ENCODE data around the gene ADAMTSL2.

ADAMTSL2 gene

GRCh38 chr9:133576875-133577736, 42.6 kb downstream of the ADAMTSL2 start:
- DNase-seq, result peak; percentile 17 to 71 (median 55)

DNA sequence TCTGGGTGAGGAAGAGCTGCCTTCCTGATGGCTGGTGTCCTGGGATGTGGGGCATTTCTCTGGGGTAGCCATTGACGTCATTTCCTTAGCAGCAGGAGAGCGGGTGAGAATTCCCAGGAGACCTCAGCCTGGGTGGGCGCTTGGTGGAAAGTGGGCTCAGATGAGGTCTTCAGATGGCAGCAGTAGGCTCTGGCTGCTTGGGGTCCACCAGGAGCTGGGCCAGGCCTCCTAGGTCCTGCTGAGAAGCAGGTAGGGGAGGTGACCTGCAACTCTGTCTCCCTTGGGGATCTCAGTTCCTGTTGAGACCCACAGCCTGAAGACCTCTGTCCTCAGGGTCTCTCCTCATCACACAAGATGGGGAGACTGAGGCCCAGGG, 43.2 kb downstream of the ADAMTSL2 start:
- no peak for DNase-seq

DNA sequence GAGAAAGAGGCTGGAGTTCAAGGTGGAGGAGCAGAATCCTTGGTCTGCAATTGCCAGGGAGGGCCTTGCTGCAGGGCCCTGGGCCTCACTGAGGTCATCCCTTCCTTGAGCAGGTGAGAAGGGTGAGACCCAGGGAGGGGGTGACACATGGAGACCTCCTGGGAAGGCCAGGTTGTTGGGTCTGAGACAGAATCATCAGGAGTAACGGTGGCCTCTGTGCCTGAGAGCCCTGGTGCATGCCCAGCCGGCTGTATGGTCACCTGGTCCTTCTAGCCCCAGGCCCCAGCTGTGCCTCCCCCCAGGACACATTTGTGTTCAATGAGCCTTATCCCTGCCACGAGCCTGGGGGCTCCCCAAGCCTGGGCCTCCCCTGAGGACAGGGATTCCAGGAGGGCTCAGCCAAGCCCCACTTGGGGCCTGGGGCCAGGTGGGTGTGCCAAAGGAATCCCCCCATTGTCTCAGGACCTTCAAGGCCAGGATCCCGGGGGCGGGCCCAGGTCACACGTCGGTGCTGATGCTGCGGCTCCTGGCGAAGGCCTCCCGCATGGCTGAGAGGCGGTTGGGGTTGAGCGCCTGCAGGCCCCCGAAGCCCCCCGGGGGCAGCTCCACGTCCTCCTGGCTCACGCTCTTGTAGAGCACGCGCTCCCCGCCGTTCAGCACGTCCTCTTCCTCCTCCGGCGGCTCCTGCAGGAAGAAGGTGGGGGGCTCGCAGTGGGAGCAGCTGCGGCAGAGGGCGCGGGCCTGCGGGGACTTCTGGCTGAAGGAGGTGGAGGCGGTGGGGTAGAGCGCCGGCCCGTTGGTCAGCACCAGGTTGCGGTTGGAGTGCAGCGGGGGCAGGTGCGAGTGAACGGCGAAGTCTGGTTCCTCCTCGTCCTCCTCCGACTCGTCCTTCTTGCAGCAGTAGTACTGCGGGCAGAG, 44.3 kb downstream of the ADAMTSL2 start:
- DNase-seq, result no peak

DNA sequence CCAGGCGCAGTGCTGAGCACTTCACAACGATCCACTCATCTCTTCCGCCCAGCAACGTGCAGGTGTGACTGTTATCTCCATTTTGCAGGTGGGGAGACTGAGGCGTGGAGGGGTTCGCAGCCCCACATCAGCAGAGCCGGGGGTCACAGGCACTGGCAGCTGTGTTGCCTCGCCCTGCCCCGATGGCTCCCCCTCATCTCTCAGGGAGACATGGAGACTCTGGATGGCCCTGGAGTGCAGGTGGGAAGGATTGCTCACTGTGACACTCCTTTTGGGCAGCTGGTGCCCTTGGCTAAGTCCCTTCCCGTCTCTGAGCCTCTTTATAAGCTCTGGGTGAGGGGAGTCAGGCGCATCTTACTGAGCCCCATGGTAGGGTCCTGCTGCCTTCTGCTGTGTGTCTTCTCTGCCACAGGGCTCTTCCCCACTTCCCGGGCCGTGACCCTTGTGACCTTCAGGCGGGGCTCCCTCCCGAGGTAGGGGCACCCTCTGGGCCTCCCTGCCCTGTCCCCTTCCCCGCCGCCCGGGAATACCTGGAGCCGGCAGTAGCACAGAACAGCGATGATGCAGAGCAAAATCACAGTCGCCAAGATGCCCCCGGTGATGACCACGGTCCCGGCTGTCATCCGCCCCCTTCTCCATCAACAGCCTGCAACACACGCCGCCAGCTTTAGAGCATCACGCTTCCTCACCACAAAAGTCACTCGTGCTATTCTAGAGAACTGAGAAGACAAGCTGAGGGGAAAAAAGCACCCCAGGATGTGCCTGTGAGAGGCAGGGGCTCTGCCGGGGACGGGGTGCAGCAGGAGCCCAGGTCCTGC, 45.3 kb downstream of the ADAMTSL2 start:
- DNase-seq, result no peak

GRCh38 chr9:133580419-133580738, 45.9 kb downstream of the ADAMTSL2 start:
- DNase-seq, result no peak

GRCh38 chr9:133581011-133581410, 46.5 kb downstream of the ADAMTSL2 start:
- no peak for DNase-seq

DNA sequence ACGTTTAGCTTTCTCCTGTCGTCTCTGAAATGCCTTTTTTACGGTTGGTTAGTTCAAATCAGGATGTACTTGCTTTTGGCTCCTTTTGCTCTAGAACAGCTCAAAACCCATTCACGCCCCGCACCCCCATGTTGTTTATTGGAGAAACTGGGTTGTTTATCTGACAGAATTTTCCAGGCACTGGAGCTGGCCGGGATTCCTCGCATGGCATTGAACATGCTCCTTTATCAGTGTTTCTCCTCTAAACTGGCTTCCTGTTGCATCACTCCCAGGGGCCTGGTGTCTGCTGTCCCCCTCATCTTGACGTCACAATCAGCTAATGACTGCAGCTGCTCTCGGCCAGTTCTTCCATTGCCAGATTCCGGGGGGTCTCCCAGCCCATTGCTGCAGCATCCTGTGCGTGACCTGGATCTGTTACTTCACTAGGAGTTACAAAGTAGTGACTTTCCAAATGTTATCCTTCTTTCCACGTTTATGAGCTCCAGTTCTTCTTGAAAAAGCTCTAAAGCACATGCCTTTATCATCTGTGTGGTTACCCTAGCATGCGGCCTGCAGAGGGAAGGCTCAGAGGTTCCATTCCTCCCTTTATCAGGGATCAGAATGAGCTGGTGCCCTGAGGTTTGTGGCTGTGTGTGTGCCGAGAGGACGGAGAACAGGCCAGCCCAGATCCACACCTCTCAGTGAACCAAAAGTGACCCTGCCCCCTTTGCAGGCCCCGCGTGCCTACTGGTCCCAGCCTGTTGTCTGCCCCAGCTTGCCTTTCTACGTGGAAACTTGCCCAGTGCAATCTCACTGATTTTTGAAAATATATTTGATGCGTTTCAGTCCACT, 47.2 kb downstream of the ADAMTSL2 start:
- no peak for DNase-seq

DNA sequence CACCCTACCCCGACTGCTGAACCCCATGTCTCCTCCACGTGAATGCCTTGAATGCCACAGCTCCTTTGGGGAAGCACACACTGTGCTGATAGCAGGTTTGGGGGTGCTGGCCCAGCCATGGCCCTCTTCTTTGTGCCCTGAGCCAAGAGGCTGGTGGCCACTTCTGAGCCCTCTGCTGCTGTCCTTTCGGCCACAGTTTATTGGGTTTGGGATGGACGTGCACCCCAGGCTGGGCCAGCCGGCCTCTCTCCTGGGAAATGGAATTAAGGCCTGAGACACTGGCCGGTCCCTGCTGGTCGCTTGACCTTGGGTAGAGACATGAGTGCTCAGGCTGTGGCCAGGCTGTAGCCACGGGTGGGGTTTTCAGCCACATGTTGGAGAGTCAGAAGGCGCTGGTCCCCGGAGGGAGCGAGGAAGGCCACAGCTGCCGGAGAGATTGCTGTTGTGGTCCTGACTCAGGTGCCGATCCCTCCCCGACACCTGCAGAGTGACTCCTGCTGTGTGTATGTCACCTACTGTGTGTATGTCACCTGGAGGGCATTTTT, 48.1 kb downstream of the ADAMTSL2 start:
- DNase-seq, result no peak

DNA sequence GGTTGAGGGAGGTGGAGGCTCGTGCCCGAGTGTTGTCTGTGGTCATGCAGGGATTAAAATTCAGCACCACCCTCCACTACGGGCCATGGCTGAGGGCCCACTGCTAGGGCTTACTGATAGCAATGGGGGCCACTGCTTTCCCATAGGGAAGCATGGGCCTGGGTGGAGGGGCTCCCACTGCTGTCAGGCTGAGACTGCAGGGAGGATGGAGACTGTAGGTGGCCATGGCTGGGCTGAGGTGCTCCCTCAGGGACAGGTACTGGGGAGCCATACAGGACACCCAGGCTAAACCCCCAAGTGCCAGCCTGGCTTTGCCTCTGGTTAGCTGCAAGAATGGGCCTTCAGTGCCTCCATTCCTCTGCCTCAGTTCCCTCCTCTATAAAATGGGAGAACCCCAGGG, 48.6 kb downstream of the ADAMTSL2 start:
- DNase-seq, result no peak

DNA sequence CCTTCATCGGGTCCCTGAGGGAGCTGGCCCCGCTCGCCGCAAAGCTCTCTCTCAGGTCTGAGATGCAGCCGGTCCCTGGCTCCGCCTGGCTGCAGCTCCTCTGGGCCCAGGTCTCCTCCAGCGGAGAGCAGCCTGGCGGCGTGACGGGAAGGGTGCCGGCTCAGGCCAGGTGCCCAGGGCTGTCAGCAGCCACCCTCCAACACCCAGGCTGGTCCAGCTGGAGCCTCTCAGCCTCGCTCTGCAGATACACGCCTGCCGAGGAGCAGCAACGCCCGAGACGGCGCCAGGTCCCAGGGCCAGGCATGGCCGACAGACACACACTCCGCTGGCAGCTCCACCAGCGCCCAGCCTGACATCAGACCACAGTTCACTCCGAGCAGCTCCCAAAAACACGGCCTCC, 49.1 kb downstream of the ADAMTSL2 start:
- no peak for DNase-seq

- DNase-seq, result no peak
Observed at GRCh38 chr9:133584167-133584558, 49.7 kb downstream of the ADAMTSL2 start.

GRCh38 chr9:133584559-133585476, 50.3 kb downstream of the ADAMTSL2 start:
- no peak for DNase-seq

DNA sequence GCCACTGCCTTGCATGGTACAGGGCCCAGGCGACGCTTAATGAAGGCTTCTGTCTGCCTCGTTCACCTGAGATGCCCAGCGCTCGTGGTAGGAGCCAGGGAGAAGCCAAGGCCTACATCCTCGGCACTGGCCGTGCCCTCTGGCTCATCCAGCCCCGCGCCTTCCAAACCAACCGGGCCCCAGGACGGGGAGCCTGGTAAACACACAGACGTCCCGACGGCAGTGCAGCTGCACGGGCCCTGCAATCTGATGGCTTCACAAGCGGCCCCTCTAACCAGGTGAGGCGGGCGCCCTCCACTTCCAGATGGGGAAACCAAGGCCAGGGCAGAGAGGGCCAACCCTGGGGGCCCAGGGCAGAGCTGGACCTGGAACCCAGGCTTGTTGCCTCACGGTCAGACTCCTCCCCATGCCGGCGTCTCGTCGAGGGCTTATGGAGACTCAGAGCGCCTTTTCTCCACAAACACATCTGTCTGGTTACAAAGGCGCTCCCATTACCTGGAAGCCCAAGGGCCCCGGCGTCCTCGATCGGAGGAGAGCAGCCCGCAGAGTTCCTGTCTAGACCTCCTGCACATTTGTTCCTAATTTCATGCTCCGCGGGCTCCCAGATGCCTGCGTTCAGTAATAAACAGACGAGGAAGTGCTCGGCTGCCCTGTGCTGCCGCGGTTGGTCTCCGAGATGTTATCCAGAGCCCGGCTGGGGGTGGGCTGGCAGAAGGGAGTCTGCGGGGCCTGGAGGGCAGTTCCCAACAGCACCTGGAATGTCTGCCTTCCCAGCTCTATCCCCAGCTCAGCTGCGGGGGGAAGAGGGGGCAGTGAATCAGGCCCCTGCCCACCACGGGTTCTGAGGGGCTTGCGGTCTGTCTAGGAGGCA, 51.2 kb downstream of the ADAMTSL2 start:
- peak in 1 of 4 experiments; percentile 14 for DNase-seq

DNA sequence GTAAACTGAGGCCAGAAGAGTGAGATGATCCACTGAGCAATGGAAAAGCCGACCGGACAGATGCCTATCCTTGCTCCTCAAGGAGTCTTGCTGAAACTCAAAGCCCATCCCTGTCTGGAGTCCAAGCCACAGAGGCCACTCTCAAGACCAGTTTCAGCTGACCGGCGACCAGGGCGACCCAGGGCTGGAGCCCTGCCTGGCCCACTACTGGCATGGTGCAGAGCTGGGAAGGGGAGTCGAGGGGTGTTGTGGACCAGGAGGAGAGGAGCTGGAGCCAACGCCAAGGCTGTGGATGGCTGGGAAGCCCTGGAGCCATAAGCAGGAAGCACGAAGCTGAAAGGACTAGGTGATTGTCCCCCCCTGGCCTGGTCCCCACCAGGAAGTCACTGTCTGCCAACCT, 52.5 kb downstream of the ADAMTSL2 start:
- no peak for DNase-seq

GRCh38 chr9:133587466-133587865, 53.0 kb downstream of the ADAMTSL2 start:
- DNase-seq, result no peak

DNA sequence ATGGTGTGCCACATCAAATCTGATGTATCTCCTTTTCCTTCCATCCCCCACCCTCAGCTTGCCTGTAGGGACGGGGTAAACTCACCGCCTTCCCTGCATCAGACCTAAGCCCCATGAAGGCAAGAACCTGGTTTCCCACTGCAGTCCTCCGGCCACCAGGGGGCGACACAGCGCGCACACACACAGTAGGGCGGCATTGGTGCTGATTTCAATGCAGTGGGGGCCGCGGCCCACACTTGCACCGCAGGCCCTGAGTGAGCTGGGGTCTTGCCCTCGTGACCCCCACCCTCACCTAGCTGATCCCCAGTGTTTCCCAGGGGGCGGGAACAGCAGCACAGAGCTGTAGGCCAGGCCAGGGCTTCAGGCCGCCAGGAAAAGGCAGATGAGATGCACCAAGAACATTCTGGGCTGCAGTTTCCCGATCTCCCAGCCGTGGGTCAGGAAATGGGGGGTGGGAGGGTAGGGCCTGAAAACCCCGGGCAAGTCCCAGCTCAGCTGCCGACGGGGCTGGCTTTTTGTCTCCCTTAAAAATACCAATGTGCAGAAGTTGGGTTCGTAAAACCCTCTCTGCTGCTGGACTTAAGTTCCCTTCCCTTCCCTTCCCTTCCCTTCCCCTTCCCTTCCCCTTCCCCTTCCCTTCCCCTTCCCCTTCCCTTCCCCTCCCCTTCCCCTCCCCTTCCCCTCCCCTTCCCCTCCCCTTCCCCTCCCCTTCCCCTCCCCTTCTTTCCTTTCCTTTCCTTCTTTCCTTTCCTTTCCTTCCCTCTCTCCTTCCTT, 55.1 kb downstream of the ADAMTSL2 start:
- peak in 3 of 4 experiments; percentile 7 to 24 (median 14) for DNase-seq

- no peak for DNase-seq
Observed at GRCh38 chr9:133590231-133590855, 55.8 kb downstream of the ADAMTSL2 start.
